CD4-positive, alpha-beta T cell (primary cell): Measurements from ENCODE around the gene NGF. TPM values are rescaled to one million over a fixed set of nuclear protein-coding genes. Genes with fewer than 3 reads are reported as not detected.

ENCODE experiments used
- ATAC-seq: fragments of 200-7000 bp; cut with Tn5 transposase; one replicate; pipeline ENCODE4 v1.10.0; 2022; ENCODE audit warnings: mild to moderate bottlenecking; ENCODE audit not compliant: poor library complexity
- CTCF ChIA-PET: fragments of 350-600 bp; sonication (Branson Sonifier 250); formaldehyde crosslinking; loops from one replicate; lab custom pipeline; 2021; ENCODE audit warnings: antibody characterized with exemption, inconsistent platforms; lab: Charles Lee
- POLR2A ChIA-PET: fragments of 350-600 bp; sonication (Branson Sonifier 250); formaldehyde crosslinking; loops from one replicate; lab custom pipeline; 2021; ENCODE audit warnings: antibody characterized with exemption, inconsistent platforms; lab: Charles Lee
- DNase-seq, 14 experiments: peaks; one replicate each; pipeline ENCODE4 v3.0.0-alpha.2; 2013 to 2020; ENCODE audit warnings: mixed read lengths in 2 of 14
- H3K27ac ChIP-seq, 2 donors: one replicate each; pipeline versions ENCODE4 v1.5.1 to v1.7.0; 2013; ENCODE audit warnings: low read length in 2 of 2, low read depth in 1 of 2, mild to moderate bottlenecking in 1 of 2
- H3K27me3 ChIP-seq, 2 experiments: 1 replicate in 1 of 2; 2 replicates in 1 of 2; pipeline versions ENCODE4 v1.6.1 to v1.7.0; 2013; ENCODE audit warnings: low read length in 2 of 2, control low read depth in 1 of 2, mild to moderate bottlenecking in 1 of 2, moderate library complexity in 1 of 2; ENCODE audit not compliant: insufficient read depth in 2 of 2, control insufficient read depth in 1 of 2
- H3K36me3 ChIP-seq: one replicate; pipeline ENCODE4 v1.6.1; 2013; ENCODE audit warnings: low read length, control low read depth; ENCODE audit not compliant: insufficient read depth
- H3K4me1 ChIP-seq: one replicate; pipeline ENCODE4 v1.6.1; 2013; ENCODE audit warnings: low read length, control low read depth; ENCODE audit not compliant: insufficient read depth
- H3K4me3 ChIP-seq: one replicate; pipeline ENCODE4 v1.5.1; 2013; ENCODE audit warnings: mild to moderate bottlenecking, low read length, moderate library complexity
- H3K9me3 ChIP-seq, 2 experiments: 1 replicate in 1 of 2; 2 replicates in 1 of 2; pipeline versions ENCODE4 v1.6.1 to v1.7.0; 2013; ENCODE audit warnings: low read length in 2 of 2, mild to moderate bottlenecking in 2 of 2, control low read depth in 1 of 2, moderate library complexity in 1 of 2; ENCODE audit not compliant: control insufficient read depth in 1 of 2, insufficient read depth in 1 of 2
- H3K27ac Mint-ChIP-seq: one replicate; pipeline ENCODE4 v1.8.0; 2020; ENCODE audit warnings: mixed read lengths
- H3K27me3 Mint-ChIP-seq: one replicate; pipeline ENCODE4 v1.8.0; 2021; ENCODE audit warnings: mixed read lengths
- H3K36me3 Mint-ChIP-seq: one replicate; pipeline ENCODE4 v1.8.0; 2021; ENCODE audit warnings: low read depth, mixed read lengths
- H3K4me1 Mint-ChIP-seq: one replicate; pipeline ENCODE4 v1.8.0; 2021; ENCODE audit warnings: low read depth, mixed read lengths
- H3K4me3 Mint-ChIP-seq: one replicate; pipeline ENCODE4 v1.8.0; 2020; ENCODE audit warnings: mild to moderate bottlenecking, mixed read lengths
- H3K9me3 Mint-ChIP-seq: one replicate; pipeline ENCODE4 v1.8.0; 2020; ENCODE audit warnings: mixed read lengths
- CTCF ChIP-seq: fragments of 200-600 bp; IDR thresholded peaks from one replicate; pipeline ENCODE4 v1.8.0; 2022; ENCODE audit warnings: antibody characterized with exemption, mild to moderate bottlenecking
- intact Hi-C, 2 experiments: fragments of 100-400 bp; cut with DNase I in 1 of 2; cut with micrococcal nuclease in 1 of 2; formaldehyde crosslinking; loops; one replicate each; pipeline versions ENCODE4 v1.15.1 to v1.9.0; 2023 to 2025; cut with DNase I, micrococcal nuclease
- total RNA-seq, 174 experiments: library from RNA in 2 of 174; stranded (reverse) in 2 of 174; gene quantifications; one replicate each; pipeline ENCODE4 v1.2.3 and lab custom pipeline; 2021 to 2026

NGF gene
- total RNA-seq, 2 experiments from 2014 or later = not detected

- Histone ChIP-seq H3K36me3 (no peaks in the 10 kb centered on the region), H3K9me3 (no peaks in the 10 kb centered on the region), H3K4me1 (no peaks in the 10 kb centered on the region), H3K27ac (no peak overlapping the region), H3K4me3 (no peak overlapping the region), H3K27me3 (peaks cover 2 to 8% of the 10 kb centered on the region in 2 experiments)
- ATAC-seq = no peak
- ChIA-PET POLR2A (no interaction called here), CTCF (interaction anchor here (0.9 kb wide), 1 partner anchor 25 kb away, joined by 3 read pairs; no protein-coding TSS in a partner anchor)
- Mint-ChIP-seq H3K27ac (no peak overlapping the region), H3K9me3 (no peaks in the 10 kb centered on the region), H3K4me1 (no peaks in the 10 kb centered on the region), H3K27me3 (peaks cover 36% of the 10 kb centered on the region), H3K36me3 (no peaks in the 10 kb centered on the region), H3K4me3 (no peak overlapping the region)
- TF ChIP-seq CTCF = no peak
- DNase-seq = no peak
- intact Hi-C loops = no loop called here
Measured at GRCh38 chr1:115295904-115296696, 41.9 kb downstream of the NGF start.

GRCh38 chr1:115293899-115294298 lies 44.1 kb downstream of the NGF start:
- no peaks in the 10 kb centered on the region for H3K36me3 Mint-ChIP-seq
- H3K9me3 Mint-ChIP-seq = no peaks in the 10 kb centered on the region
- no peak overlapping the region for H3K4me3 Mint-ChIP-seq
- H3K4me1 ChIP-seq = no peaks in the 10 kb centered on the region
- DNase-seq (no peak), ATAC-seq (no peak)
- no peak for TF ChIP-seq CTCF
- no peak overlapping the region for H3K27ac Mint-ChIP-seq
- peaks cover 2 to 4% of the 10 kb centered on the region in 2 experiments for H3K27me3 ChIP-seq
- no peaks in the 10 kb centered on the region for H3K9me3 ChIP-seq
- ChIA-PET CTCF (no interaction called here), POLR2A (no interaction called here)
- intact Hi-C loops = no loop called here
- H3K4me3 ChIP-seq = no peak overlapping the region
- no peaks in the 10 kb centered on the region for H3K36me3 ChIP-seq
- H3K27ac ChIP-seq = no peak overlapping the region
- no peaks in the 10 kb centered on the region for H3K4me1 Mint-ChIP-seq
- peaks cover 34% of the 10 kb centered on the region for H3K27me3 Mint-ChIP-seq

- POLR2A ChIA-PET = no interaction called here
- ATAC-seq (no peak), DNase-seq (no peak)
- Mint-ChIP-seq H3K4me1 (no peaks in the 10 kb centered on the region), H3K9me3 (no peaks in the 10 kb centered on the region), H3K4me3 (no peak overlapping the region), H3K36me3 (no peaks in the 10 kb centered on the region), H3K27me3 (peaks cover 34% of the 10 kb centered on the region), H3K27ac (no peak overlapping the region)
- CTCF ChIA-PET = no interaction called here
- Histone ChIP-seq H3K36me3 (no peaks in the 10 kb centered on the region), H3K4me1 (no peaks in the 10 kb centered on the region), H3K4me3 (no peak overlapping the region), H3K9me3 (no peaks in the 10 kb centered on the region), H3K27me3 (peaks cover 0 to 4% of the 10 kb centered on the region in 2 experiments), H3K27ac (no peak overlapping the region)
- no peak for TF ChIP-seq CTCF
- intact Hi-C loops = no loop called here
Measured at GRCh38 chr1:115293006-115293405, 45.0 kb downstream of the NGF start.
